Measurements from ENCODE around the gene SLC2A13. TPM values are rescaled to one million over a fixed set of nuclear protein-coding genes. Genes with fewer than 3 reads are reported as not detected.

SLC2A13 gene
- total and polyA plus RNA-seq, 2 donors (not counting 3 experiments of a cell fraction or from before 2014, with no cell fraction given), result 1.2 to 4.9 TPM

- Histone ChIP-seq H3K9ac (replicated peaks; ENCODE audit: extremely low read depth, insufficient read depth, low read length) (no peak overlapping the region), H3K4me2 (ENCODE audit: insufficient read depth, low read length) (no peak overlapping the region), H3K4me1 (ENCODE audit: control insufficient read depth, extremely low read depth, insufficient read depth, low read length) (no peaks in the 10 kb centered on the region), H3K9me1 (replicated peaks; ENCODE audit: control insufficient read depth, extremely low read depth, insufficient read depth, low read length) (no peaks in the 10 kb centered on the region), H3K27me3 (ENCODE audit: control insufficient read depth in 2 of 2, insufficient read depth in 2 of 2, low read length in 2 of 2) (no peaks in the 10 kb centered on the region), H3K9me3 (replicated peaks; ENCODE audit: control insufficient read depth, insufficient read depth, low read length) (no peaks in the 10 kb centered on the region), H3K79me2 (ENCODE audit: control insufficient read depth, insufficient read depth, low read length) (no peaks in the 10 kb centered on the region), H4K20me1 (replicated peaks; ENCODE audit: control insufficient read depth, extremely low read depth, insufficient read depth, low read length) (no peaks in the 10 kb centered on the region), H2AFZ (ENCODE audit: low read depth, low read length) (no peak overlapping the region), H3K27ac (ENCODE audit: insufficient read depth, low read depth, low read length) (no peak overlapping the region), H3K36me3 (ENCODE audit: control insufficient read depth in 2 of 2, extremely low read depth in 1 of 2, insufficient read depth in 2 of 2, low read length in 2 of 2) (no peaks in the 10 kb centered on the region), H3K4me3 (replicated peaks in 1 of 3; ENCODE audit: insufficient read depth in 1 of 3, low read depth in 1 of 3, low read length in 3 of 3) (no peak overlapping the region)
- TF ChIP-seq POLR2A (IDR thresholded peaks at IDR 0.05; ENCODE audit: low read depth, low read length), result no peak
- TF ChIP-seq POLR2AphosphoS5 (IDR thresholded peaks at IDR 0.05; ENCODE audit: insufficient read depth, low read depth, low read length), result no peak
- no peak for TF ChIP-seq FOS (IDR thresholded peaks at IDR 0.05; ENCODE audit: borderline replicate concordance, insufficient read depth, low read length)
- TF ChIP-seq GATA2 (IDR thresholded peaks at IDR 0.05; ENCODE audit: insufficient read depth, insufficient read length, low read depth, low read length), result no peak
- TF ChIP-seq MYC (IDR thresholded peaks at IDR 0.05; ENCODE audit: low read depth, low read length), result no peak
- TF ChIP-seq EZH2 (IDR thresholded peaks at IDR 0.05; ENCODE audit: borderline replicate concordance, low read depth, low read length, severe bottlenecking), result no peak
- no peak for TF ChIP-seq MAX (IDR thresholded peaks at IDR 0.05; ENCODE audit: insufficient read depth, insufficient read length)
- TF ChIP-seq, protein P1, sequence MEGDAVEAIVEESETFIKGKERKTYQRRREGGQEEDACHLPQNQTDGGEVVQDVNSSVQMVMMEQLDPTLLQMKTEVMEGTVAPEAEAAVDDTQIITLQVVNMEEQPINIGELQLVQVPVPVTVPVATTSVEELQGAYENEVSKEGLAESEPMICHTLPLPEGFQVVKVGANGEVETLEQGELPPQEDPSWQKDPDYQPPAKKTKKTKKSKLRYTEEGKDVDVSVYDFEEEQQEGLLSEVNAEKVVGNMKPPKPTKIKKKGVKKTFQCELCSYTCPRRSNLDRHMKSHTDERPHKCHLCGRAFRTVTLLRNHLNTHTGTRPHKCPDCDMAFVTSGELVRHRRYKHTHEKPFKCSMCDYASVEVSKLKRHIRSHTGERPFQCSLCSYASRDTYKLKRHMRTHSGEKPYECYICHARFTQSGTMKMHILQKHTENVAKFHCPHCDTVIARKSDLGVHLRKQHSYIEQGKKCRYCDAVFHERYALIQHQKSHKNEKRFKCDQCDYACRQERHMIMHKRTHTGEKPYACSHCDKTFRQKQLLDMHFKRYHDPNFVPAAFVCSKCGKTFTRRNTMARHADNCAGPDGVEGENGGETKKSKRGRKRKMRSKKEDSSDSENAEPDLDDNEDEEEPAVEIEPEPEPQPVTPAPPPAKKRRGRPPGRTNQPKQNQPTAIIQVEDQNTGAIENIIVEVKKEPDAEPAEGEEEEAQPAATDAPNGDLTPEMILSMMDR (IDR thresholded peaks at IDR 0.05; ENCODE audit: extremely low read depth in 1 of 2, insufficient read depth in 1 of 2, low read depth in 1 of 2, low read length in 2 of 2), result no peak
- no peak for TF ChIP-seq JUN (IDR thresholded peaks at IDR 0.05; ENCODE audit: borderline replicate concordance, insufficient read depth, insufficient read length, low read depth)
- intact Hi-C loops (cut with micrococcal nuclease), result no loop called here
- dilution Hi-C loops (cut with MboI; ENCODE audit: extremely low pct_ligation_motif_present, low sequenced_read_pairs), result no loop called here
- BruUV-seq (replicated peaks), result no TSS peak
- ChIA-PET POLR2A (no interaction called here), CTCF (interaction anchor here (1.5 kb wide), 1 partner anchor 18 kb away, joined by 3 read pairs; no protein-coding TSS in a partner anchor)
- DNase-seq (ENCODE audit: low read depth, low spot score) (no peak), FAIRE-seq (no peak)
Observed at GRCh38 chr12:39988574-39988973, 117.3 kb downstream of the SLC2A13 start.
